HG03196 (cell line): Measurements from ENCODE around the gene MED31.
"Not testable (repeated sequence)": the region's sequence is repeated elsewhere in the genome, so short reads cannot be mapped to it uniquely, and the experiment has no call there.

Experiments used
- ATAC-seq: cut with Tn5 transposase; IDR thresholded peaks from one replicate; pipeline ENCODE4 v1.9.1; 2021; ENCODE audit not compliant: unreplicated experiment

MED31 gene

DNA sequence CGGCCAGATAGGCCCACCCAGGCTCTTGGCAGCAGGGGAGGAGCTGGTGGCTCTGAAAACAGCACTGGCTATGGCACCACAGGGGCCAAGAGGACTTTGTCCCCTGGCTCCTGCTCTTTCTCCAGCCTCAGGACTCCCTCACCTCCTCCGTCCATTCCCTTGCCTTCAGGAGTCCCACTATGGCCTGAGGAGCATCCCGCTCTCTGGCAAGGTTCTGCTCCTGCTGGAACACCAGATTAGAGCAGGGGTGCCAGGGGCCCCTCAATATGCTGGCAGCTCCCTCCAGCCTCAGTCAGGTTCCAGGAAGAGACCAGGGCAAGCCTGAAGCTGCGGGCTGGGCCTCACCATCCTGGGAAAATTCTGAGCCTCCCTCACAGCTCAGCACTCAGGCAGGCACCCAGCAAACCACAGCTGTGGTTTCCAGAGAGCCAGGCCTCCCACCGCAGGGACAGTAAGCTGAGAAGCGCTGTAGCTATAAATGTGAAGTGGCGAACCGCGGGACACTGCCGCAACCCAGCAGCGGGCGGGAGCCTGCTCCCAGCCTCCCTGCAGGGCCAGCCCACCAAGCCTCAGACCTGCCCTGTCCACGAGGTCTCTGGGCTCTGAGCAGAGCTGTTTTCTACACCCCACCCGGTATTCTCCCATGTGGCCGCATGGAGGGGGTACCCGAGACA, 25.9 kb upstream of the MED31 start:
- no peak for ATAC-seq

DNA sequence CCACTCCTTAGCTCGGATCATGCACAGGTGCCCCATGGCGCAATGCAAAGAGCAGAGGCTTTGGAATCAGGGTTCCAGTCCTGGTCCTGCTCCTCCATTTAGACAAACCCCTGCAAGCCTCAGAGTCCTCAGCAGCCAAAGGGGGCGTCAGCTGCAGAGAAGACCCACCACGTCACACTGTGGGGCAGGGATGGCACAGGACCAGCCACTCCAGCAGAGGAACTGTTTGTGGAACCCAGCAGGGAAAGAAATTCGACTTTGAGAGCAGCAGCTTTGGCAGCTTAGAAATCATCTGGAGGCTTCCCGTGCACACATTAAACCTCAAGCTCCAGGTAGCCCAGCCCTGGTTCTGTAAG, 25.4 kb upstream of the MED31 start:
- no peak for ATAC-seq

DNA sequence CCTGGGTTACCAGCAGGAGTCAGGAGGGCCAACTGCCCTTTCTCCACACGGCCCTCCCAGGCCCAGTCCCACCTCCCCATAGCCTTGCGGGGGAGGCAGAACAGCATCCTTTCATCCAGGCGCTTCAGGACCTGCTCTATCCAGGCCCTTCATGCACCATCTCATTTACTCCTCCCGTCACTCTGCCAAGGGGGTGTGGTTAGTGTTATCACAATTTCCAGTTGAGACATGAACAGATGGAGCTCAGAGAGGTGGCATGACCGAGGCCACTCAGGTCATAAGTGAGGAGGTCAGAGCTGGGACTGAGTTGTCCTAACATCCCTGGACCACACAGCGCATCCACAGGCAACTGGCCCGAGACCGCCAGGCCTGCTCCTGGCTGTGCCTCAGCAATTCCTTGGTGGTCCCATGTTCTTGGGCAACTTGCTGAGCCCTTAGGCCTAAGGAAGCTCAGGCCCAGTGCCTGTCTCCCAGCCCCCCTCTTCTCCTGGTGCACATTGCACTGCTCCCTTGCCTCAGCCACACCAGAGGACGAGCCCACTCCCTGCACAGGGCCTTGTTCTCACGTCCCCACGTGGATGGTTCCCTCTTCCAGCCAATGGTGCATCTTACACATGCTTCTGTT, 23.9 kb upstream of the MED31 start:
- no peak for ATAC-seq

DNA sequence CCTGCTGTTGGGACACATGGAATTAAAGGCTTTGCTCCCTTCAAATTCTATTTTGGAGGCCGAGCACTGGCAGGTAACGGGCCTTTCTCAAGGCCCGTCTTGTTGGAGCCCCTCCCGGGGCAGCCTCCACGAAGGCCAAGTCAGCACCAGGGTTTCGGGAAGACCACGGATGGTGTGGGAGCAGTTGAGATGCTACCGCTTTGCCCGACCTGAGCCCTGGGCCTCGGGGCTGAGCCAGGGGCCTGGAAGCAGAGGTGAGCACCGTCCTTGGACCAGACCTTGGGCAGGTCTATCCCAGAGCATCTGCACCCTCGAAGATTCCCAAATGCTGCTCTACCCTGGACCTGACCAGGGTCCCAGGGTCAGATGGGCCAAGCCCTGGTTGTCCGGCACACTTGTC, 23.2 kb upstream of the MED31 start:
- no peak for ATAC-seq

DNA sequence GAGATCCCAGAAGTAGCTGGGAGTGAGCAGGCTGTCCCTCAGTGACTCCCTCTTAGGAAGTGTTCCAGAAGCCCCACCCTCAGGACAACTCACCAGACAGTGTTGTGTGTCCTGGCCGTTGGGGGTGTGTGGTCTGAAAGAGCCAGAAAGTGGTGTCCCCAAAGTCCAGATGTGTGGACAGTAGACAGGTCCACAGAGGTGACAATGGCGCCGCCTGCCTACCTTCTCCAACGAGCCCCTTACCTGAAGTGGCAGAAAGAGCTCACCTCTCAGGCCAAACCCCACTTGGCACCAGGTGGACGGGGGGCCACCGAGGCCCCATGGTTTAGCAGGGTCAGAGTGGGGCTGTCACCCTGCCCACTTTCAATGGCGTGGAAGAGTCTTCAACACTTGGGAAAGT, 20.0 kb upstream of the MED31 start:
- no peak for ATAC-seq

DNA sequence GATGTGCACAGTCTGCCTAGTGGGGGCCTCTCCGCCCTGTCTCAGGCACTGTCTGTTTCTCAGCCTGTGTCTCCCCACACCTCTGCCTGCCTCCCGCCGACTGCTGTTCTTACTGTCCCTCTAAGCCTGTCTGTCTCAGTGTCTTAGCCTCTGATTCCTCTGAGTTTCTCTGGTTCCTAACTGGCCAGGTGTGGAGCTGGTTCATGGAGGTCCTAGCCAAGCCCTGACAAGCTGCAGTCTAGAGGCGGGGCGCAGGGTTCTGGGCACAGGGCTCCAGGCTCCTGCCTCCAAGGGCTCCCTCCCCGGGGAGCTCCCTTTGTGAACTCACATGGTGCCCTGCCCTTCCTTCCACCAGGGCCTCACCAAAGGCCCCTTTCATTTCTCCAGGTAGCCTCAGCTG, 19.6 kb upstream of the MED31 start:
- ATAC-seq: no peak

DNA sequence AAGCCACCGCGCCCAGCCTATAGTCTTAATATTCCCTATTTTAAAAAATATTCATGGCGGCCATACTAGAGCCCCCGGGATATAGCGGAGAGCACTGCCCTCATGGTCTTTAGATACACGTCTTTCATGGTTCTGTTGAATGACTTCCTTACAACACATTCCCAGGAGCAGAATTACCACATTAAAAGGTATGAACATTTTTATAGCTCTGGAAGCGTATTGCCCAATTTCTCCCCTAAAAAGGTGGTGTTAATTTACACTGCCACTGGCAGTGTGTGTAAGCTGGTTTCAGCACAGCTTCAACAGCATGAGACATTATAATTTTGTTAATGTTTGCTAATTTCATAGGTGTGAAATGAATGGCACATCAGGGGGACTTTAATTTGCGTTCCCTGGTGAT, 19.2 kb upstream of the MED31 start:
- ATAC-seq: no peak

DNA sequence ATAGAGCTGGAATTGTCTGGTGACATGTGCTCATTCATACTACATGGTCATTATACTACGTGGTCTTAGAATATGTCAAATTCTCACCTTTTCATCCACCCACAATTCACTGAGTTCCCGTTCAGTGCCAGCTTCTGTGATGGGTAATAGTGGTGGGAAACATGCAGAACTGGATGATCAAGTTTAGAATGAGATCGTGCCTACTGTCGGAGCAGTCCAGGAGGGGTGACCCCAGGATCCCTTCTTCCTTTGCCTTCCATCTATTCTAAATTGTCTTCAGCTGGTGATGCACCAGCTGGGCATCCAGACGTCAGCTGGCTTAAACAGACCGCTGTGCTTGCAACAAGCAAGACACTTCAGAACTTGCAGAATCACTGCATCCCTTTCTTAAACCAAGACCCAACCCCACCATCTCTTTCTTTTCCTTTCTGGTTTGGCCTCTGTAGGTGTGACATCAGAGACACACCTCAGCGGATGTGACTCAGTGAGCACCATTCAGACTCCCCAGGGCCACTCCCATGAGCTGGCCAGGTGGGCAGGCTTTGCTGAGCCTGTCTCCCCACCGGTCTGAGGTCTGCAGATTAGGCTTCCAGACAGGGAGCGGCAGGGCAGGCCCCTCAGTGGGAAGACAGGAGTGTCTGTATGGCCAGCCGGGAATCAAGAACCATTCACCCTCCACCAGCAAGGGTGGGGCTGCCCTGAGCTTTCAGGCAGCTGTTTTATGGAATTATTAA, 18.2 kb upstream of the MED31 start:
- no peak for ATAC-seq

DNA sequence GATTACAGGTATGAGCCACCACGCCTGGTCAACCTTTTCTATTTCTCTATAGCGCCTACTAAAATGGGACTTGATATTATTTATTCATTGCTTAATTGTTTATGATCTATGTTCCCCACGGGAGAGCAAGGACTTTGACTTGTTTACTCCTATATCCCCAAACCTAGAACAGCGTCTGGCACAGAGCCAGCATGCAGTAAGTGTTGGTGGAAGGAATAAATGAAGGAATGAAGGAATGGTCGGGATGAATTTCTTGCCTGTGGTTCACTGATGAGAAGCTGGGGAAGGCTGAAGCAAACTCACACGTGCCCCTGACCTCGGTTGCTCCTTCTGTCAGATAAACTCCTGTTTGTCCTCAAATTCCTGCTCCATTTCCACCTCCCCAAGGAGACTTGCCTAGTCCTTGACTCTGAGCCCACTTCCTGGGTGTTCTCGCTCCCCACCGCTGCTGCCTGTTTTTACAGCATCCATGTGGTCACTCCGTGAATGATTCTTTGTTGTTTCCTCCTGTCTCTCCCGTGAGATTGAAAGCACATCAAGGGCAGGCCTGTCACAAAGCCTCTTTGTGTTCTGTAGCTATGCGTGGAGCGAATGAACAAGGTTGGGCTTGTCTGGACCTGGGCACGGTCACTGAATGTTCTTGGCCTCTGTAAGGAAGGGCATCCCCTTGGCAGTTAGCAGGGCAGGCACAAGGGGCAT, 17.5 kb upstream of the MED31 start:
- no peak for ATAC-seq

DNA sequence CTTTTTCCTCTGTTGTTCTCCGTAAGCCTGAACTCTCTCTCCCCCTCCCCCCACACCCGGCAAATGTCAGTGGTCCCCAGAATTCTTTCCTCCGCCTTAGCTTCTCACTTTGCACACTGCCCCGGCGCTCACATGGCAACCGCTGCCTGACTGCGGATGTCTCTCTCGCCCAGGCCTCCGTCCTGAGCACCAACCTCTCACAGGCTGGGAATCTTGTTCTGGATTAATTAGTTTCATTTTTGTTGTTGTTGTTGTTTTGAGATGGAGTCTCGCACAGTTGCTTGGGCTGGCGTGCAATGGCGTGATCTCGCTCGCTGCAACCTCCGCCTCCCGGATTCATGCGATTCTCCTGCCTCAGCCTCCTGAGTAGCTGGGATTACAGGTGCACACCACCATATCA, 16.8 kb upstream of the MED31 start:
- ATAC-seq: no peak

DNA sequence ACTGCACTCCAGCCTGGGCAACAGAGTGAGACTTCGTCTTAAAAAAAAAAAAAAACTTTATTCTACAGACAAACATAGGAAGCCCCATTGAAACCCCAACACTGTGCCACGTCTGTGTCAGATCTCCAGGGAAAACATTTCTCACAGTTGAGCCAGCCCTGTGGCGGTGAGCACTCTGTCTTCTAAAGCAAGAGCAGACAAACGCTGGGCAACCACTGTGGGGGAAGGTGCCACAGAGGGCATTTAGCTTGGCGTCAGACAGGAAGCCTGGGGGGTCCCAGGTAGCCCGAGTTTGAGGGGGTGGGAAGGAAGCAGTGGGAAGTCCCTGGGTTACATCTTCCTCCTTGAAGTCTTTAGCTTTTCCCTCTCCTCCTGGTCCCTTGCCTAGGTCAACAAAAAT, 16.1 kb upstream of the MED31 start:
- ATAC-seq: no peak

DNA sequence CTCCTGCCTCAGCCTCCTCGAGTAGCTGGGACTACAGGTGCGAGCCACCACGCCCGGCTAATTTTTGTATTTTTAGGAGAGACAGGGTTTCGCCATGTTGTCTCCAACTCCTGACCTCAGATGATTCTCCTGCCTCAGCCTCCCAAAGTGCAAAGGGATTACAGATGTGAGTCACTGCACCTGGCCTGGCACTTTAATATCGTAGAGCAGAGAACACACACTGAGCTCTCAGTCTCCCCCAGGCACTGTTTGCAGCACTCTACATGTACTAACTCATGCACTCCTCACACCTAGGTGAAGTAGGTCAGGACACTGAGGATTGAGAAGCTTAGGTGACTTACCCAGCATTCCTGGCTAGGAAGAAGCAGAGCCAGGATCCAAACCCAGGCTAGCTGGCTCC, 15.2 kb upstream of the MED31 start:
- no peak for ATAC-seq

DNA sequence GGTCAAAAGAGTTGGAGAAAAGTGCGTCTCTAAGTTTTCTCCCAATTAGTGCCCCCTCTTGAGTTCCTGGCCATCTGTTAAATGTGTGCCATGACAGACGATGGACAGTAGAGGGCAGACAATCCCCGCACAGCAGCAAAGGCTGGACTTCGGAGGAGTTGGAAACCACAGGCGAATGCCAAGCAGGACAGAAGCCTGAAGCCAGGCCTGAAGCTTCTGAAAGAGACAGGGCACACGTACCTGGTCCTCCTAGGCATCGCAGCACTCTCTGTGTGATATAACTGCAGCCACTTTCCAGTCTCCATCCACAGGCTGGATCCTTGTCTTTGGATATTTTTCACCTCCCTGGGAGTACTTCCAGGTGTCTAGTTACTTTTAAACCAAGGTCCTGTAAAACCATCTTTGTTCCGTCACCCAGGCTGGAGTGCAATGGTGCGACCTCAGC, 14.7 kb upstream of the MED31 start:
- ATAC-seq: no peak

DNA sequence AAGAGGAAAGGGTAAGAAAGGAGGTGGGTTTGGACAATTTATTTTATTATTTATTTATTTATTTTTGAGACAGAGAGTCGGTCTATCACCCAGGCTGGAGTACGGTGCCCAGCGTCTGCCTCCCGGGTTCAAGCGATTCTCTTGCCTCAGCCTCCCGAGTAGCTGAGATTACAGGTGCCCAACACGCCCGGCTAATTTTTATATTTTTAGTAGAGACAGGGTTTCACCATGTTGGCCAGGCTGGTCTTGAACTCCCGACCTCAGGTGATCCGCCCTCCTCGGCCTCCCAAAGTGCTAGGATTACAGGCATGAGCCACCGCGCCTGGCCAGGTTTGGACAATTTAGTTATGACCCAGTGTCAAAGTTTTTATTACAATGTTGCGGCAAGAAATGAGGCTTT, 11.8 kb upstream of the MED31 start:
- not testable (repeated sequence) for ATAC-seq

DNA sequence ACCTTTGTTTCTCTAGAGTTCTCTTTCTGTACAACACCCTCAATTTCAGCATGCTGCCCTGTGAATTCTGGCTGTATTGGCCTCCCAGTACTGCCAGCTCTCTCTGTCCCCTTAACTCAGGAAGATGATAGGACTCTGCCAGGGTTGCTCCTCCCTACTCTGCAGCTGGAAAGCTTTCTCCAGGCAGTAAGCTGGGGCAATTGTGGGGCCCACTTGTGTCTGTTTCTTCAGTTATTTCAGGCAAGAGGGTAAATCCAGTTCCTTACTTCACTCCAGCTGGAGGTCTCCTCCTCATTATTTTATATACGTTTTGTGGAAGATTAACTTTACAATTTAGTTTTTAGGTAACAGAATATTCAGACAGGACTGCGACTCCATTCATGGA, 10.1 kb upstream of the MED31 start:
- no peak for ATAC-seq

DNA sequence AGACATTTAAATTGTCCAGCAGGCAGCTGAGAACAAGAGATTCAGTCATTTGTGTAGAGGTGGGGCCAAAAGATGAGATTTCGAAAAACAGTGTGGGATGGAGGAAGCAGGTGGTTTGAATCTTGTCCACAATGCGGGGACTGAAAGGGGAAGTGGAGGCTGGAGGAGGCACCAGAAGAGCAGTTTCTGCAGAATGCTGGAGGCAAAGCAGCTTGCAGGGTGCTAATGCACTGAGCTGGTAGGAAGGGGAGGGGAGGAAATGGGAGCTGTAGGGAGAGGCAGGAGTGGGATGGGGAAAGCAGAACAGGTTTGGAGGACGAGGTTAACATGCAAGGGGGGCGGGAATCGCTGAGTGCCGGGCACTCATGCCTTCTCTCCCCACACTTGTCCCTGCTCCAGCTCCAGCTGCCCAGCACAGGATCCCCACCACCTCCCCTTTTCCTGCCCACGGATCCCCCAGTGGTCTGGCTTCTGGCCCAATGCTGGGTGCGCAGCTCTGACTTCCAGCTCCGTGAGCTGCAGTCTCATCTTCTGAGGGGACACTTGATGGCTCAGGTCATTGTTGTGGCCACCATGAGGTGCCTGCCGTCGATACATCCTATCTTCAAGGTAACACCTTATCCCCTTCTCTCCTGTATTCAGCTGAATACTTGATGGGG, 9.5 kb upstream of the MED31 start:
- peak; percentile 69 for ATAC-seq

DNA sequence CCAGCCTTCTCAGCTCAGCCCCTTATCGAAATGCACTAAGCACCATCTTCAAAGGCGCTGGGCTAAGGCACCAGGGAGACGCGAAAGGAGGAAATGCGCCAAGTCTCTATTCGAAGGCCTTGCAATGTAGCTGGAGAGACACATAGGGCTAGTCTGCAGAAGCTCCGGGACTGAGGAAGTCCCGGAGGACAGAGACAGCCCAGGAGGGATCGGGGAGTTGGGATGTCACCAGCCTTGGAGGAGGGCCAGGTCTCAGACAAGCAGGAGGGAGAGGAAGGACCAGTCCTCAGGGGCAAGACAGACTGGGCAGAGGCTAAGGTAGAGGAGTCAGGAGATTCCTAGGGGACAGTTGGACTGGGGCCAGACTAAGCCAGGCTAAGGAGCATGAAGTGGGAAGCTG, 8.7 kb upstream of the MED31 start:
- ATAC-seq: no peak

DNA sequence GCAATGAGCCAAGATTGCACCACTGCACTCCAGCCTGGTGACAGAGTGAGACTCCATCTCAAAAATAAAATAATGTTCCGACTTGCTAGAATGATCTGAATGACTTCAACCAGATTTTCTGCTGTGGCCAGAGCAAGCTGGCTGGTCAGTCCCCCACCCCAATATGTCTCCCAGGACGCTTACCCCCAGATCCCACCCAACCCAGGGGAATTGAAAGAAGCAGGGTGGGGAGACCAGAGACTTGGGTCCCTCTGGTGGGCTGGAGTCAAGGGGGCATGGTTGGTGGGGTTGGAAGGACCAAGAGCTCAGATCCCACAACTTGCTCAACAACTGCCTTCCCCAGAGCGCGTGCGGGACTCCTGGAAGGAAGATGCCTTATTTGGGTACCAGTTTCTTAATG, 7.0 kb upstream of the MED31 start:
- ATAC-seq: not testable (repeated sequence)

DNA sequence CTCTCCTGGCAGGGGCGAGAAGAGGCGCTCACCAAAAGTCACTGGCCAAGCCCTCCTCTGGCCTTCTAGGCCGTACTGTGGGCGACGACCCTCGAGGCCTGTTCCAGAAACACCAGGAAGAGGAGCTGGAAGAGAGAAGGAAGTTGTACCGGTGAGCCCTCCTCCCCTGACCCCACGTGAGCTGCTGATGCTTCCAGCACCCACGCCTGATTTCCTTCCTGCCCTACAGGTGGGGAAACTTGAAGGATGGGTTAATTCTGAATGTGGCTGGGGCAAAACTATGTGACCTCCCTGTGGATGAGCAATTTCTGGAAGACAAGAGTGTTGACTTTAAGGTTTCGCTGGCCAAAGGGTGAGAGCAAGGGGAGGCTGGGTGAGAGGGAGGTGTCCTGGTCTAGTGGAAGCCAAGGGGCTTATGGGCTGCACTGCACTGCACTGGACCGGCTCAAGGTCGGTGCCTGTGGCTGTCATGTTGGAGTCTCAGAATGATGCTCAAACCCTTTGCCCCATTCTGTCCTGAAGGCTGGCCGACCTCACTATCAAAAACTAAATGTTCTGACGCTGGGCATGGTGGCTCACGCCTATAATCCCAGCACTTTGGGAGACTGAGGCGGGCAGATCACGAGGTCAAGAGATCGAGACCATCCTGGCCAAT, 6.4 kb upstream of the MED31 start:
- ATAC-seq: no peak

DNA sequence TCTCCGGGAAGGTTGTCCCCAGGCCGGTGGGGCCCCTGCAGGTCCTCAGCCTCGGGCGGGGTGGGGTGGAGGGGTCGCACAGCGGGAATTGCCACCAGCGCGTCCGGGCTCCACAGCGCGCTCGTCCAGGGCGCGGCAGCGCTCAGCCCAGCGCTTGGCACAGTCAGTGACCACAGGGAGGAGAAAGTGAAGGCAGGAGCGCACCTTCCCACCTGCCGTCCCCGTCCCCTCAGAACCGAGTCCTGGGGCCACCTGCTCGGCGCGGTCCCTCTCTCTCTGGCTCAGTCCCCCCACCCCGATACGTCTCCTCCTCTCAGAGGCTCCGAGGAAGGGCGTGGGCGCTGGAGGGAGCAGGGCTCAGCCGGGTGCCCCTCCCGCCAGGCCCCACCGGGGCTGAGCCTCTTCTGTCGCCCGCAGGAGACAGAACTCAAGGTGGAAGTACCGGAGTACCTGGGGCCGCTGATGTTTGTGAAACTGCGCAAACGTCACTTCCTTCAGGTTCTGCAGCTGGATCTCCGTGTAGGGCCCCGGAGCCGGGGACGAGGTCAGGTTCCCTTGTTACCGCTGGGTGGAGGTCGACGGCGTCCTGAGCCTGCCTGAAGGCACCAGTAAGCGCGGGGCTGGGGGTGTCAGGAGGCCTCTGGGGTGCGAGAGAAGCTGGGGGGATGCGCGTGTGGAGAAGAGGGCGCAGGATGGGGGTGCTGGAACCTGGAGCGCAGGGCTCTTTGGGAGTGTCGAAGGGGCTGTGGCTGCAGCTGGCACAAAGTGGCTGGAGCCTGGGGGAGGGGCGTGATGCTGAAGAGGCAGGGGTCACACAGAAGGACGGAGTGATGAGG, 5.6 kb upstream of the MED31 start:
- not testable (repeated sequence) for ATAC-seq
